Peyer's patch (tissue), 4 donors: ENCODE results near the gene TPCN2.

Experiments used
- POLR2A ChIP-seq, 2 donors: fragments of 450-650 bp; IDR thresholded peaks; one replicate each; pipeline ENCODE4 v1.5.1; 2017; ENCODE audit warnings: antibody characterized with exemption in 2 of 2, mild to moderate bottlenecking in 2 of 2, moderate library complexity in 2 of 2
- TF ChIP-seq, protein P1 (sequence below), 6 experiments: fragments of 450-650 bp in 4 of 6; fragments of 200-600 bp in 2 of 6; sonication (generic) in 1 of 6; IDR thresholded peaks; one replicate each; pipeline ENCODE4 v1.5.1; 2017 to 2019; ENCODE audit warnings: antibody characterized with exemption in 6 of 6, mild to moderate bottlenecking in 3 of 6, moderate library complexity in 1 of 6

- TF ChIP-seq, protein P1, sequence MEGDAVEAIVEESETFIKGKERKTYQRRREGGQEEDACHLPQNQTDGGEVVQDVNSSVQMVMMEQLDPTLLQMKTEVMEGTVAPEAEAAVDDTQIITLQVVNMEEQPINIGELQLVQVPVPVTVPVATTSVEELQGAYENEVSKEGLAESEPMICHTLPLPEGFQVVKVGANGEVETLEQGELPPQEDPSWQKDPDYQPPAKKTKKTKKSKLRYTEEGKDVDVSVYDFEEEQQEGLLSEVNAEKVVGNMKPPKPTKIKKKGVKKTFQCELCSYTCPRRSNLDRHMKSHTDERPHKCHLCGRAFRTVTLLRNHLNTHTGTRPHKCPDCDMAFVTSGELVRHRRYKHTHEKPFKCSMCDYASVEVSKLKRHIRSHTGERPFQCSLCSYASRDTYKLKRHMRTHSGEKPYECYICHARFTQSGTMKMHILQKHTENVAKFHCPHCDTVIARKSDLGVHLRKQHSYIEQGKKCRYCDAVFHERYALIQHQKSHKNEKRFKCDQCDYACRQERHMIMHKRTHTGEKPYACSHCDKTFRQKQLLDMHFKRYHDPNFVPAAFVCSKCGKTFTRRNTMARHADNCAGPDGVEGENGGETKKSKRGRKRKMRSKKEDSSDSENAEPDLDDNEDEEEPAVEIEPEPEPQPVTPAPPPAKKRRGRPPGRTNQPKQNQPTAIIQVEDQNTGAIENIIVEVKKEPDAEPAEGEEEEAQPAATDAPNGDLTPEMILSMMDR (IDR thresholded peaks at IDR 0.05), result no peak
- TF ChIP-seq POLR2A (IDR thresholded peaks at IDR 0.05), result no peak
Measured at GRCh38 chr11:69095300-69095699, 46.6 kb downstream of the TPCN2 start.
